NK-92 (cell line): ENCODE results near the gene SCUBE2.
"Not testable (repeated sequence)": the region's sequence is repeated elsewhere in the genome, so short reads cannot be mapped to it uniquely, and the experiment has no call there.

Source experiments
- DNase-seq: peaks from one replicate; lab custom pipeline; 2025; ENCODE audit not compliant: unreplicated experiment; lab: John Stamatoyannopoulos, UW

SCUBE2 gene

GRCh38 chr11:9013373-9013772 lies 78.0 kb downstream of the SCUBE2 start:
- no peak for DNase-seq

- not testable (repeated sequence) for DNase-seq
Observed at GRCh38 chr11:9009538-9009937, 81.9 kb downstream of the SCUBE2 start.

- DNase-seq, result no peak
Observed at GRCh38 chr11:9008661-9009060, 82.7 kb downstream of the SCUBE2 start.

GRCh38 chr11:9008011-9008550 lies 83.3 kb downstream of the SCUBE2 start:
- DNase-seq, result no peak

- DNase-seq, result no peak
Observed at GRCh38 chr11:9005087-9005486, 86.3 kb downstream of the SCUBE2 start.

GRCh38 chr11:9004183-9004926 lies 87.0 kb downstream of the SCUBE2 start:
- DNase-seq, result no peak

GRCh38 chr11:9003573-9004182 lies 87.7 kb downstream of the SCUBE2 start, which contains the start of gene NRIP3:
NRIP3 (minus strand) TSS chr11:9004001; CDS start chr11:9003935, 66 bp downstream.
- no peak for DNase-seq

GRCh38 chr11:9002920-9003572 lies 88.4 kb downstream of the SCUBE2 start:
- no peak for DNase-seq

GRCh38 chr11:9001736-9002135 lies 89.7 kb downstream of the SCUBE2 start:
- DNase-seq, result no peak

GRCh38 chr11:8998017-8998416 lies 93.4 kb downstream of the SCUBE2 start:
- DNase-seq, result no peak

- DNase-seq, result no peak
Observed at GRCh38 chr11:8997451-8997850, 93.9 kb downstream of the SCUBE2 start.

- DNase-seq, result no peak
Observed at GRCh38 chr11:8989453-8989852, 101.9 kb downstream of the SCUBE2 start.

- DNase-seq, result no peak
Observed at GRCh38 chr11:8988329-8989234, 102.8 kb downstream of the SCUBE2 start.

- no peak for DNase-seq
Observed at GRCh38 chr11:8987446-8987845, 104.0 kb downstream of the SCUBE2 start.

- not testable (repeated sequence) for DNase-seq
Observed at GRCh38 chr11:8986772-8987171, 104.6 kb downstream of the SCUBE2 start.

GRCh38 chr11:8985462-8985861 lies 105.9 kb downstream of the SCUBE2 start:
- no peak for DNase-seq

GRCh38 chr11:8983552-8983951 lies 107.8 kb downstream of the SCUBE2 start:
- no peak for DNase-seq

- DNase-seq, result no peak
Observed at GRCh38 chr11:8980485-8980884, 110.9 kb downstream of the SCUBE2 start.

- DNase-seq, result not testable (repeated sequence)
Observed at GRCh38 chr11:8979365-8979764, 112.0 kb downstream of the SCUBE2 start.

GRCh38 chr11:8973121-8973520 lies 118.3 kb downstream of the SCUBE2 start:
- DNase-seq, result no peak

- no peak for DNase-seq
Observed at GRCh38 chr11:8971924-8972316, 119.5 kb downstream of the SCUBE2 start.
